ENCODE data around the gene SNX21. TPM values are rescaled to one million over a fixed set of nuclear protein-coding genes. Genes with fewer than 3 reads are reported as not detected.

Gene SNX21
- total and polyA plus RNA-seq, 12 donors: 15.4 to 27.0 (median 18.5) TPM

GRCh38 chr20:45850238-45850637 lies 16.6 kb downstream of the SNX21 start:
- Histone ChIP-seq H3K4me1 (peaks cover 3 to 18% (median 8%) of the 10 kb centered on the region in 9 donors), H3K27me3 (no peaks in the 10 kb centered on the region), H3K4me3 (no peak overlapping the region), H3K9me3 (no peaks in the 10 kb centered on the region), H3K36me3 (peaks cover 0 to 98% (median 12%) of the 10 kb centered on the region in 9 donors), H3K27ac (peak overlapping the region in 2 of 10 donors; percentile 4 to 13)
- TF ChIP-seq CTCF (IDR thresholded peaks at IDR 0.05): no peak
- DNase-seq (no peak), ATAC-seq (no peak)
- 94 to 100% methylated on average over 2 of the region's 2 CpGs for WGBS, 2 donors
- intact Hi-C loops (cut with DNase I): no loop called here

- Histone ChIP-seq H3K4me1 (peaks cover 7 to 25% (median 15%) of the 10 kb centered on the region in 9 donors), H3K27me3 (no peaks in the 10 kb centered on the region), H3K4me3 (no peak overlapping the region), H3K9me3 (no peaks in the 10 kb centered on the region), H3K36me3 (peaks cover 0 to 91% (median 7%) of the 10 kb centered on the region in 9 donors), H3K27ac (peak overlapping the region in 7 of 10 donors; percentile 4 to 41 (median 18))
- intact Hi-C loops (cut with DNase I): no loop called here
- ATAC-seq: peak in 4 of 8 donors; percentile 40 to 75 (median 56)
- TF ChIP-seq CTCF (IDR thresholded peaks at IDR 0.05): no peak
- DNase-seq: no peak
- WGBS, 2 donors: 65 to 67% methylated on average over 1 of the region's 1 CpG
Observed at GRCh38 chr20:45850926-45851325, 17.3 kb downstream of the SNX21 start.

GRCh38 chr20:45851501-45851900 lies 17.9 kb downstream of the SNX21 start:
- TF ChIP-seq CTCF (IDR thresholded peaks at IDR 0.05): no peak
- H3K9me3 ChIP-seq: no peaks in the 10 kb centered on the region
- intact Hi-C loops (cut with DNase I): no loop called here
- no peak for DNase-seq
- peaks cover 0 to 85% (median 5%) of the 10 kb centered on the region in 9 donors for H3K36me3 ChIP-seq
- H3K27me3 ChIP-seq: no peaks in the 10 kb centered on the region
- peak overlapping the region in 4 of 10 donors; percentile 5 to 35 (median 22) for H3K27ac ChIP-seq
- H3K4me1 ChIP-seq: peaks cover 10 to 31% (median 21%) of the 10 kb centered on the region in 9 donors
- no peak overlapping the region for H3K4me3 ChIP-seq
- ATAC-seq: no peak

GRCh38 chr20:45852326-45852725 lies 18.7 kb downstream of the SNX21 start:
- no peak for ATAC-seq
- no peak for DNase-seq
- Histone ChIP-seq H3K27ac (no peak overlapping the region), H3K4me3 (no peak overlapping the region), H3K36me3 (peaks cover 0 to 77% (median 5%) of the 10 kb centered on the region in 9 donors), H3K9me3 (no peaks in the 10 kb centered on the region), H3K4me1 (peaks cover 10 to 35% (median 24%) of the 10 kb centered on the region in 9 donors), H3K27me3 (no peaks in the 10 kb centered on the region)
- TF ChIP-seq CTCF (IDR thresholded peaks at IDR 0.05): no peak
- intact Hi-C loops (cut with DNase I): no loop called here
- 95 to 100% methylated on average over 6 of the region's 6 CpGs for WGBS, 2 donors

Measured in heart right ventricle (tissue), 16 donors.